Activated B cell treated with CpG ODN at 0.5 μM for 24 hours (primary cell): ENCODE data around the gene CENPP. TPM values are rescaled to one million over a fixed set of nuclear protein-coding genes. Genes with fewer than 3 reads are reported as not detected.

Experiments
- ATAC-seq: fragments of 200-7000 bp; cut with Tn5 transposase; one replicate; pipeline ENCODE4 v1.10.0; 2021; ENCODE audit warnings: low read depth, mild to moderate bottlenecking, moderate library complexity
- CTCF ChIA-PET: fragments of 350-600 bp; sonication (Branson Sonifier 250); formaldehyde crosslinking; loops from one replicate; lab custom pipeline; 2021; ENCODE audit warnings: antibody characterized with exemption; lab: Charles Lee
- POLR2A ChIA-PET: fragments of 350-600 bp; sonication (Branson Sonifier 250); formaldehyde crosslinking; loops from one replicate; lab custom pipeline; 2021; ENCODE audit warnings: antibody characterized with exemption; lab: Charles Lee
- DNase-seq: peaks from one replicate; pipeline ENCODE4 v3.0.0; 2022
- H3K27ac Mint-ChIP-seq: one replicate; pipeline ENCODE4 v1.8.0; 2020; ENCODE audit warnings: mixed read lengths
- H3K27me3 Mint-ChIP-seq: one replicate; pipeline ENCODE4 v1.8.0; 2021; ENCODE audit warnings: mixed read lengths
- H3K36me3 Mint-ChIP-seq: one replicate; pipeline ENCODE4 v1.8.0; 2021; ENCODE audit warnings: low read depth, mixed read lengths
- H3K4me1 Mint-ChIP-seq: one replicate; pipeline ENCODE4 v1.8.0; 2021; ENCODE audit warnings: mixed read lengths
- H3K4me3 Mint-ChIP-seq: one replicate; pipeline ENCODE4 v1.8.0; 2020; ENCODE audit warnings: mild to moderate bottlenecking, mixed read lengths
- H3K9me3 Mint-ChIP-seq: one replicate; pipeline ENCODE4 v1.8.0; 2020; ENCODE audit warnings: mixed read lengths
- CTCF ChIP-seq: fragments of 200-600 bp; IDR thresholded peaks from one replicate; pipeline ENCODE4 v1.8.0; 2022; ENCODE audit warnings: antibody characterized with exemption, mild to moderate bottlenecking
- intact Hi-C: fragments of 100-400 bp; cut with micrococcal nuclease; formaldehyde crosslinking; loops from one replicate; pipeline ENCODE4 v1.15.1; 2024
- total RNA-seq: library from RNA; stranded (reverse); gene quantifications from 2 replicates; pipeline ENCODE4 v1.2.3, GENCODE V29; 2022

The CENPP gene
- total RNA-seq, 1 donor from 2014 or later = 5.7 TPM

- ATAC-seq (no peak), DNase-seq (no peak)
- no peaks in the 10 kb centered on the region for H3K36me3 Mint-ChIP-seq
- ChIA-PET CTCF (no interaction called here), POLR2A (no interaction called here)
- H3K4me3 Mint-ChIP-seq = no peak within 1 kb of the TSS
- peaks cover 7% of the 10 kb centered on the region for H3K9me3 Mint-ChIP-seq
- H3K4me1 Mint-ChIP-seq = peaks cover 11% of the 10 kb centered on the region
- TF ChIP-seq CTCF = no peak
- intact Hi-C loops = no loop called here
- H3K27me3 Mint-ChIP-seq = no peaks in the 10 kb centered on the region
- H3K27ac Mint-ChIP-seq = no peak within 1 kb of the TSS
Measured at GRCh38 chr9:92535940-92536850, 210.4 kb downstream of the CENPP start, which contains the start of gene ECM2. ECM2 (minus strand) TSS chr9:92535990; CDS start chr9:92522866, 13,124 bp downstream.

GRCh38 chr9:92538541-92538940, 212.8 kb downstream of the CENPP start:
- Mint-ChIP-seq H3K4me1 (peaks cover 11% of the 10 kb centered on the region), H3K9me3 (no peaks in the 10 kb centered on the region), H3K4me3 (no peak overlapping the region), H3K36me3 (no peaks in the 10 kb centered on the region), H3K27me3 (no peaks in the 10 kb centered on the region), H3K27ac (no peak overlapping the region)
- no peak for DNase-seq
- ATAC-seq = no peak
- ChIA-PET POLR2A (interaction anchor here (0.8 kb wide), 1 partner anchor 61 kb away, joined by 7 read pairs; no protein-coding TSS in a partner anchor), CTCF (no interaction called here)
- intact Hi-C loops = no loop called here
- no peak for TF ChIP-seq CTCF

GRCh38 chr9:92543972-92544371, 218.2 kb downstream of the CENPP start:
- CTCF ChIA-PET = no interaction called here
- H3K4me3 Mint-ChIP-seq = no peak overlapping the region

GRCh38 chr9:92545002-92545510, 219.3 kb downstream of the CENPP start:
- H3K27me3 Mint-ChIP-seq = no peaks in the 10 kb centered on the region
- no peak for DNase-seq
- H3K27ac Mint-ChIP-seq = no peak overlapping the region
- H3K4me1 Mint-ChIP-seq = no peaks in the 10 kb centered on the region
- intact Hi-C loops = no loop called here
- no peak overlapping the region for H3K4me3 Mint-ChIP-seq
- no peak for TF ChIP-seq CTCF
- no peak for ATAC-seq
- peaks cover 3% of the 10 kb centered on the region for H3K36me3 Mint-ChIP-seq
- ChIA-PET POLR2A (no interaction called here), CTCF (no interaction called here)
- no peaks in the 10 kb centered on the region for H3K9me3 Mint-ChIP-seq

More at GRCh38 chr9:92543972-92544371, 218.2 kb downstream of the CENPP start:
- TF ChIP-seq CTCF = no peak
- POLR2A ChIA-PET = no interaction called here
- no peak for ATAC-seq
- H3K36me3 Mint-ChIP-seq = peaks cover 3% of the 10 kb centered on the region
- DNase-seq = no peak
- H3K9me3 Mint-ChIP-seq = no peaks in the 10 kb centered on the region
- H3K4me1 Mint-ChIP-seq = no peaks in the 10 kb centered on the region
- H3K27me3 Mint-ChIP-seq = no peaks in the 10 kb centered on the region
- no peak overlapping the region for H3K27ac Mint-ChIP-seq
- intact Hi-C loops = no loop called here

- no peaks in the 10 kb centered on the region for H3K9me3 Mint-ChIP-seq
- POLR2A ChIA-PET = no interaction called here
- intact Hi-C loops = no loop called here
- DNase-seq (no peak), ATAC-seq (no peak)
- CTCF ChIA-PET = no interaction called here
- peaks cover 3% of the 10 kb centered on the region for H3K36me3 Mint-ChIP-seq
- H3K27ac Mint-ChIP-seq = no peak overlapping the region
- H3K4me3 Mint-ChIP-seq = no peak overlapping the region
- no peaks in the 10 kb centered on the region for H3K4me1 Mint-ChIP-seq
- H3K27me3 Mint-ChIP-seq = no peaks in the 10 kb centered on the region
- no peak for TF ChIP-seq CTCF
Measured at GRCh38 chr9:92547356-92547755, 221.6 kb downstream of the CENPP start.
